Amniotic stem cell (primary cell): ENCODE results near the gene PRB2.
"Not testable (repeated sequence)": the region's sequence is repeated elsewhere in the genome, so short reads cannot be mapped to it uniquely, and the experiment has no call there.

Source experiments
- DNase-seq: peaks from one replicate; lab custom pipeline; 2025; lab: John Stamatoyannopoulos, UW

Gene PRB2

DNA sequence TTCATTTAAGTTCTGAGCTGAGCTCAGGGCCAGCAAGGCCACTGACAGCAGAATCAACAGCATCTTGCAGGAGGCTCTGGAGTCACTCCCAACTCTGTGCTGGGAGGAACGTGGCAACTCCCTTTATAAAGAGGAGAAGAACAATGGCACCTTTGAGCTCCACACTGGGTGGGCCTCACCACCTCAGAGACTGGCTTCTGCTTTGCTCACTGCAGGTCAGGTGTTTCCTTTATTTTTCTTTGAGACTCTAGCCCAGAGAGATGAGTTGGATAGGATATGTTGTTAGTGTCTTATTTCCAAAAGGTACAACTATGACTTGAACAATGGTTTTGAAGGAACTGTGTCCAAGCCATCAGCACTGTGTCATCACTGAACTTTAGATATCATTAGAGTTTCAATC lies at the start of gene PRB2:
TSS of gene PRB2 (minus strand) at position 101 of the 400 bp plus-strand sequence. CDS start at position 63, 38 bp downstream.
- DNase-seq, result not testable (repeated sequence)

DNA sequence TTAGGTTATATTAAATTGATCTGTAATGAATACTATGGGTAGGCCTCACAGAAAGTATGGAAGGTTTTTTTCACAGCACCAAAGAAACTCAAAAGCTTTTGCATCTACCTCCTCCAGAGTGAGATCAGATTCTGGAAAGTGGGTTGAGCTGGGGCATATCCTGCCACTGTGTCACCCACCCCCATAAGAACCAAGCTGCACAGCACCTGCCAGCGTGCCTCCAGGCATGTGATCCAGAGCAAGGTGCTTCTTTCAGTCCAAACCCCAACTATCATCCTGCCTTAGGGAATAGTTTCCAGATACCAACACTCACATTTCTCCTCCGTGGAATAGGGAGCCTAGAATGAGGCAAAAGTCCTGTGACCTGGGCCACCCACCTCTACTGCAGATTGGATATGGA lies 42.6 kb upstream of the PRB2 start:
- DNase-seq, result no peak

DNA sequence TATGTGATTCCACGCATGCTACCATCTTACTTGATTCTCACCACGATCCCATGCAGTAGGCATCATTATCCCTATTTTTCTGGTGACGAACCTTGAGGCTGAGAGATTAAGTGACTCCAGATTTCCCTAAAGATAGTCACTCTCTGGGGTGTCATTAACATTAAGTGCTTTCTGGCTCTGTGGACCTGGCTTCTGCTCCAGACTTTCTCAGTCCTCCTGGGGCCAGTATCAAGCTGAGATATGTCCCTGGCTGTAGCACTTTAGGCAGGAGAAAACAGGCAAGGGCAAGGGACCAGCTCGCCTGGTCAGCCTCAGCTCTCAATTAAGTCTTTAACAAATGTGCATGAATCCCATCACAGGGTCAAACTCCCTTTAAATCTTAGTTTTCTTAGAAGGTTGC lies 38.3 kb upstream of the PRB2 start:
- DNase-seq, result no peak

DNA sequence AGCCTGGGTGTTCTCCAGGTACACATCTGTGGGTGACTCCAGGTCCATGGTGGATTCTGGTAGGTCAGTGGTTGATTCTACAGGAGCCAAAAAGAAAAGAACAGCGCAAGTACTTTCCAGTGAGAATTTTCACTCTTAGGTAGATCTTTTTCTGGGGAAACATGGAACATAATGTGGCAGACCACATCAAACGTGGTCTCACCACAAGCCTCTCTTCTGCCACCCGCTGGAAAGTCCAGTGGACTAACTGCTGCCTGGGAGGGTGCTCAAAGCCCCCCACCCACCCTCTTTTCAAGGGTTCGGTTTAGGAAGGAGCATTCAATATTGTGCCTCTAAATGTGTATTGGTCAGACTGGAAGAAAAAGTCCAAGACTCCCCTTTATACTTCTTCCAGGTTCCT lies 36.1 kb upstream of the PRB2 start:
- DNase-seq, result no peak

DNA sequence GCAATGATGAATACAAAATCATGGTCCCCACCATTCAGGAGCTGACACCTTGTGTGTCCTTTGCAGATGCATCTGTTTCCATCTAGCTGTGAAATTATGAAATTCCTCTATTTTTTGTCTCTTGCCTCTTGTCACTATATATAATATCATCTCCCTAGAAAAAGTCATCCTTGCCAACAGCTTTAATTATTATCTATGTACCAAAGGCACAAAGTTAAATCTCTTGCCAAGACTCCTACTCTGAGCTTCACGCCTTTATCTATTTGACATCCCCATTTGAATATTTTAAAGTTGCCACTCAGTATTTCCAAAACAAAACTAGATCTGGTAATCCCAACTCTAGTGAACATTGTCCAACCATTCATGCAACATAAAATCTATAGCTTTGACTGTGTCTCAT lies 32.0 kb upstream of the PRB2 start:
- no peak for DNase-seq

DNA sequence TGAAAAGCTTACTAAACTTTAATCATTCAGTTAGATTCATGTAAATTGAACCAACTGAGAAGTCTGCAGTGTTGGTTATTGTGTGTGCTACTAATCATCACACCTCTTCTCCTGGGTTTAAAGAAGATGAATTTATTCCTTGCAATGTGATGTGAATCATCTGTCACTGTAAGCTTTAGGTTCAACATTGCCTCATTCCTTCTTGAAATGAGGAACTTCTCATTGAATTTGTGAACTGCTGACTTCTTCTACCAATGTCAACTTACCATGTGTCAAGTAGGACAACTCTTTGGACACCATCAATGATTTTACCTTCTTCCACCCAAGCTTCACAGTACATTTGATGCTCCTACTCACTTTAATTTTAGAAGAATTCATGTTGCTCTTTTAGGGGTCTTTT lies 17.4 kb upstream of the PRB2 start:
- no peak for DNase-seq

DNA sequence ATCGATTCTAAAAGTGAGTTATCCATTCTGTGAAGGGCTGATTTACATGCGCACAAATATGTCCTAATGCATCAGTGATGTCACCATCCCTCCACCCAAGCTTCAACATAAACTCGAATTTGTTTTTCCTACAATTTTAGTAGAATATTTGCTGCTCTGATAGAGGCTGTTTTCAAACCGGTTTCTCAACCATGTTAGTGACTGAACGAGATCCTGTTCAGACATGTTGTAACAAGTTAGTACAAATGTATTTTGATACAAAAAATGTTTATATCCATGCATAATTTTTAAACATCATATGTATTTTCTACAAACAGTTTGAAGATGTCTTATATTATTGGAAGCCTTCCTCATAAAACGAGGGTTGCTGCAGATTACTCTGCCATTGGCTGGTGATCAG lies 12.7 kb upstream of the PRB2 start:
- DNase-seq, result no peak

DNA sequence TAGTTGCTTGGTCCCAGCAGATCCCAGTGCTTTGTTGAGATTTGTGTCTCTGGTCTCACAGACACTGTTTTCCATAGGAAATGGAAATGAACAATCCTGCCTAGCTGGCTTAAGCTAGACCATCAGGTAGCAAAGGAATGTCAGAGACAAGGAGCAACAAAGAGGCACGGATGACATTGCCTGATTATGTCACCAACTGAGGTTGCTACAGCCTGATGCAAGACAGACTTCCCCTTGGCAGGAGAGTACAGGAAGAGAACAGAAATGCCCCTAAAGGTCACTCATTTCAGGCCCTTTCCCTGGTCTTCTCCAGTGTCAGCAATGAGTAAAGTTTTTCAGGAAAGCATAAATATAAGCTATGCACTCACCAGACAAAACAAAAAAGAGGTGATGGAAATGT lies 2.0 kb upstream of the PRB2 start:
- DNase-seq, result no peak

DNA sequence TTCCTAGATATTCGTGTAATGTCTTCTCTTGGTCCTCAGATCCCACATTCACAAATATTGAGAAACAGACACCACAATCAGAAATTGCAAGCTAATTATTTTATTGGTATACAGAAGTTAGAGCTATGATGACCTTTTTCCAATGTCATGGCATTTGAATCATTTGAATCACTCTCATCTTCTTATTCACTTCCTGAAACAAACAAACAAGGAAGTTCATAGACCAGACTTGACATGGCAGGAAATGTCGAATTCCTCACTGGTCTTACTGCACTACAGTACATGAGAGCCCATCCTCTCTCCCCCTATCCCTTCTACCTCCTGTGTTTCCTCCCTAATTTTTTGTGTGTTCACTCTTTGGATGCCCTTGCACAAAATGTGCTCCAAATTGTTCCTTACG lies 3.9 kb downstream of the PRB2 start:
- DNase-seq, result not testable (repeated sequence)

DNA sequence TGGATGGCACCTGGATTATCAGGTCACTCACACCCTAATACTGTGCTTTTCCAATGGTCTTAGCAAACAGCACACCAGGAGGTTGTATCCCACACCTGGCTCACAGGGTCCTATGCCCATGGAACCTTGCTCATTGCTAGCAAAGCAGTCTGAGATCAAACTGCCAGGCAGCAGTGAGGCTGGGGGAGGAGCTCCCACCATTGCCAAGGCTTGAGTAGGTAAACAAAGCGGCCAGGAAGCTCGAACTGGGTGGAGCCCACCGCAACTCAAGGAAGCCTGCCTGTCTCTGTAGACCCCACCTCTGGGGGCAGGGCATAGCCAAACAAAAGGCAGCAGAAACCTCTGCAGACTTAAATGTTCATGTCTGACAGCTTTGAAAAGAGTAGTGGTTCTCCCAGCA lies 17.9 kb downstream of the PRB2 start:
- not testable (repeated sequence) for DNase-seq

DNA sequence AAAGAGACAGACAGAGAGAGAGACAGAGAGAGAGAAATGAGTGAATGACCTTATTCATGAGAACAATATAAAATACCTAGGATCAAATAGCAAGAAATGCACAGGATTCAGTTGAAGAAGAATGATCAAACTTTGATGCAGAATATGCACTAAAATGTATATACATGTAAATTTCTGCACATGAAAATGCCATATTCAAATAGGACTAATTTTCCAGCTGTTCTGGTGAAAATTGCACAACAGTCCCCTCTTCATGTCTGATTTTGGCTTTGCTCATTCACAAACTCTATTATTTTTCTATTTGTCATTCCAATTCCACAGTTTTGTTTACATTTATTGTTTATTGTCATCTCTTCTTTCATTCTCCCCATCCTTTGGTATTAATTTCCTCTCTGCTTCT lies 34.2 kb downstream of the PRB2 start:
- no peak for DNase-seq

DNA sequence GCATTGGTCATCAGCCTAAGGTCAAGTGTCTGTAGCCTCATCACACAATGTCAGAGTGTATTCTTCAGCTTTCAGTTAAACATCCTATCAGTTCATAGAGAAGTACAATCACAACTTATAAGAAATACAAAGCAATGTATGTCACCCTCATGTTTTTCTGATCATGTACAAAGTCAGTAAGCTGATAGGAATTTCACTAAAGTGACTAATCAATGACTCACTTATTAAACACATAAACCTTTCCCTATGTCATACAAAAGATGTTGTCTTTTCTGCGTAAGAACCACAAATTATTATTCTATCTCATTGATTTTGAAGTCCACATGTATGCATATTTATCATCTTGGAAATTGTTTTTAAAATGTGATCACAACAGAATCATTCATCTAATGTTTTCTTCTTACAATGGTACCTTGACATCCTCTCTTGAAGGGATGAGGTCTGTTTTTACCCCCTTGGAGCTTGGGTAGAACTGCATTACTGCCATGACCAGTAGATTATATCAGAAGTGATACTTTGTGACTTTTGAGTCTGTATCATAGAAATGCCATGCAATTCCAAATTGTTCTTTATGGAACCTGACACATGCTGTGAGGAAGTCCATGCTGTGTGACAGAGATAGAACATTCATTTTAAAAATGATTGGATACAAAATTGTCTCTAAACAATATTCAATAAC lies 35.0 kb downstream of the PRB2 start:
- DNase-seq, result peak; percentile 9

DNA sequence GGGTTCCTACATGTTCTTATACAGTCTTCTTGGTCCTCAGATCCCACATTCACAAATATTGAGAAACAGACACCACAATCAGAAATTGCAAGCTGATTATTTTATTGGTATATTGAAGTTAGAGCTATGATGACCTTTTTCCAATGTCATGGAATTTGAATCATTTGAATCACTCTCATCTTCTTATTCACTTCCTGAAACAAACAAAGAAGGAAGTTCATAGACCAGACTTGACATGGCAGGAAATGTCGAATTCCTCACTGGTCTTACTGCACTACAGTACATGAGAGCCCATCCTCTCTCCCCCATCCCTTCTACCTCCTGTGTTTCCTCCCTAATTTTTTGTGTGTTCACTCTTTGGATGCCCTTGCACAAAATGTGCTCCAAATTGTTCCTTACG lies 43.6 kb downstream of the PRB2 start:
- DNase-seq, result not testable (repeated sequence)

DNA sequence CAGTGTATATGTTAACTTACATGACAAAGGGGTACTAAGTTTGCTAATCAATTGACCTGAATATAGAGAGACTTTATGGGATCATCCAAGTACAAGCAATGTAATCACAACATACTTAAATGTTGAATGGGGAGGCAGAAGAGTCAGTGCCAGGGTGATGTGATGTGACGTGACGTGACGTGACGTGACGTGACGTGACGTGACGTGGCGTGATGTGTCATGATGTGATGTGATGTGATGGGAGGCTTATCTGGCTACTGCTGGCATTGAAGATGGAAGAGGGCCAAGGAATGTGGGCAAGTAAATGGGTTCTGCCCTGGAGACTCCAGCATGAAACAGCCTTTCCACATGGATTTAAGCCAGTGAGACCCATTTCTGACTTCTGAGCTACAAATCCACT lies 46.9 kb downstream of the PRB2 start:
- DNase-seq, result no peak

DNA sequence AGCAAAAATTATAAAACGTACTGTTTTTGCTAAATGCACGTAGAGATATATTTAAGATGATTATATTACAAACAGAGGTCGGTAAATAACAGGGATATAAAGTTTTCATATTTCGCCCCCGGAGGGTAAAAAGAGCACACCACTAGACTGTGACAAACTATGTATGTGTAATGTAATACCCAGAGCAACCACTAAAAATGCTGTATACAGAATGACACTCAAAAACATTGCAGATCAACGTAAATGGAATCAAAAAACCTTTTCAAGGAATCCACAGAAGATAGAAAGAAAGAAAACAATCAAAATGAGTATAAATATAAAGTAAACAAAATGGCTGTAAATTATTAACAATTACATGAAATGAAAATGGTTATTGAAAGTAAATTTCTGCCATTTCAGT lies 47.6 kb downstream of the PRB2 start:
- no peak for DNase-seq

DNA sequence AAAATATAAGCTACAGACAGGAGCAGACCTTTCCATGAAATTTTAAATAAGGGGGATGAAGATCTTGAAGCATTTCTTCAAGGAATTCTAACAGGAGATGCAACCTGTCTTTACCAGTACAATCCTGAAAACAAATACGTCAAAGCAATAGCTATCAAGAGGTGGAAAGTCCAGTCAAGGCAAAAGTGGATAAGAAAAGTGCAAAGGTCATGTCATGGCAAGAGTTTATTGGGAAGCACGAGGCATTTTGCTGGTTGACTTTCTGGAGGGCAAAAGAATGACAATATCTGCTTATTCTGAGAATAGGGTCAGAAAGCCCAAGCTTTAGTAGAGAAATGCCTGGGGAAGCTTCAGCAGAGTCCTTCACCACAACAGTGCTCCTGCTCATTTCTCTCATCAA lies 50.9 kb downstream of the PRB2 start:
- DNase-seq, result no peak
